KOPT-K1 (cell line): ENCODE measurements around the gene CDON.

Experiments used
- H3K27ac ChIP-seq: fragments of 200-600 bp; sonication (generic); 2 replicates; pipeline ENCODE4 v1.5.1; 2016; ENCODE audit warnings: antibody characterized with exemption, mild to moderate bottlenecking, low read depth, low read length; ENCODE audit not compliant: poor library complexity, severe bottlenecking
- H3K36me3 ChIP-seq: fragments of 200-600 bp; sonication (generic); 2 replicates; pipeline ENCODE4 v1.5.1; 2017; ENCODE audit warnings: antibody characterized with exemption, mild to moderate bottlenecking, low read length, moderate library complexity; ENCODE audit not compliant: insufficient read depth
- H3K9me3 ChIP-seq: fragments of 200-600 bp; sonication (generic); 2 replicates; pipeline ENCODE4 v1.5.1; 2017; ENCODE audit warnings: antibody characterized with exemption, low read length, mild to moderate bottlenecking; ENCODE audit not compliant: insufficient read depth, poor library complexity, severe bottlenecking

The CDON gene

GRCh38 chr11:125953401-125953935 lies 109.2 kb downstream of the CDON start:
- Histone ChIP-seq H3K27ac (no peak overlapping the region), H3K9me3 (no peaks in the 10 kb centered on the region), H3K36me3 (no peaks in the 10 kb centered on the region)

GRCh38 chr11:125952973-125953372 lies 109.7 kb downstream of the CDON start:
- Histone ChIP-seq H3K36me3 (no peaks in the 10 kb centered on the region), H3K27ac (no peak overlapping the region), H3K9me3 (no peaks in the 10 kb centered on the region)

- H3K27ac ChIP-seq: no peak overlapping the region
- no peaks in the 10 kb centered on the region for H3K36me3 ChIP-seq
- no peaks in the 10 kb centered on the region for H3K9me3 ChIP-seq
Measured at GRCh38 chr11:125952559-125952958, 110.1 kb downstream of the CDON start.

GRCh38 chr11:125951731-125952130 lies 110.9 kb downstream of the CDON start:
- no peaks in the 10 kb centered on the region for H3K36me3 ChIP-seq
- H3K9me3 ChIP-seq: no peaks in the 10 kb centered on the region
- H3K27ac ChIP-seq: no peak overlapping the region

- no peaks in the 10 kb centered on the region for H3K36me3 ChIP-seq
- H3K9me3 ChIP-seq: no peaks in the 10 kb centered on the region
- H3K27ac ChIP-seq: no peak overlapping the region
Measured at GRCh38 chr11:125950696-125951651, 111.7 kb downstream of the CDON start.

- H3K9me3 ChIP-seq: no peaks in the 10 kb centered on the region
- H3K36me3 ChIP-seq: no peaks in the 10 kb centered on the region
- no peak overlapping the region for H3K27ac ChIP-seq
Measured at GRCh38 chr11:125950178-125950490, 112.5 kb downstream of the CDON start.

GRCh38 chr11:125949271-125950177 lies 113.1 kb downstream of the CDON start:
- H3K9me3 ChIP-seq: no peaks in the 10 kb centered on the region
- H3K36me3 ChIP-seq: no peaks in the 10 kb centered on the region
- H3K27ac ChIP-seq: no peak overlapping the region

GRCh38 chr11:125948278-125949051 lies 114.2 kb downstream of the CDON start:
- Histone ChIP-seq H3K9me3 (no peaks in the 10 kb centered on the region), H3K27ac (peak overlapping the region; percentile 29), H3K36me3 (no peaks in the 10 kb centered on the region)

GRCh38 chr11:125947419-125948277 lies 115.0 kb downstream of the CDON start:
- no peaks in the 10 kb centered on the region for H3K9me3 ChIP-seq
- peak overlapping the region; percentile 29 for H3K27ac ChIP-seq
- H3K36me3 ChIP-seq: no peaks in the 10 kb centered on the region

GRCh38 chr11:125946712-125947418 lies 115.8 kb downstream of the CDON start:
- no peaks in the 10 kb centered on the region for H3K9me3 ChIP-seq
- peak overlapping the region; percentile 29 for H3K27ac ChIP-seq
- H3K36me3 ChIP-seq: no peaks in the 10 kb centered on the region

- Histone ChIP-seq H3K36me3 (no peaks in the 10 kb centered on the region), H3K27ac (no peak within 1 kb of the TSS), H3K9me3 (no peaks in the 10 kb centered on the region)
Measured at GRCh38 chr11:125945797-125946520, 116.7 kb downstream of the CDON start, which contains the start of gene VSIG10L2. Gene VSIG10L2, plus strand, starts transcription at chr11:125946044. Its CDS starts 12 bp downstream, at chr11:125946056.

GRCh38 chr11:125945011-125945796 lies 117.5 kb downstream of the CDON start:
- H3K36me3 ChIP-seq: no peaks in the 10 kb centered on the region
- H3K9me3 ChIP-seq: no peaks in the 10 kb centered on the region
- no peak overlapping the region for H3K27ac ChIP-seq
